ENCODE results near the gene TMEM225B. TPM values are rescaled to one million over a fixed set of nuclear protein-coding genes. Genes with fewer than 3 reads are reported as not detected.

TMEM225B gene
- total RNA-seq, 1 experiment from 2014 or later: 3.1 TPM

DNA sequence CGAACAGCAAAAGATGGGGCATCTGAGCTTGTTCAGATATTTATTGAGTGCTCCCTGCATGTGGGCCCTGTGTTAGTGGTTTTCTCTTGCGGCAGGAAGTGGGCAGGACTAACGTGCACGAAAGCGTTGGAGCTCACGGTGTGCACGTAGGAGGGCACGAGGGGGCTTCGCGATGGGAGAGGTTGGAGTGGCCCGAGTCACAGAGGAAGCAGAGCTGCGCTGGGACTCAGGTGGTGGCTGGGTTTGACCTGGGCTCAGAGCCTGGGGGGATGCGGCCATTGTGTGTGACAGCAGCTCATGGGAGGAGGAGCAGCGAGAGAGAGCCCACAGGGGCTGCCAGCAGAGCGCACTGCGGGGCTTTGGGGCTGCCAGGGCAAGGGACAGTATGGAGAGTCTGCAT, 26.4 kb downstream of the TMEM225B start:
- Histone ChIP-seq H3K4me1 (ENCODE audit: control insufficient read depth in 1 of 2, insufficient read depth in 2 of 2, low read length in 2 of 2) (no peaks in the 10 kb centered on the region), H3K9me2 (ENCODE audit: insufficient read depth) (no peaks in the 10 kb centered on the region), H3K27me3 (ENCODE audit: insufficient read depth, low read length) (no peaks in the 10 kb centered on the region), H3K27ac (ENCODE audit: low read depth, low read length) (no peak overlapping the region), H3K4me2 (ENCODE audit: low read length) (no peak overlapping the region), H3K9ac (ENCODE audit: low read length) (no peak overlapping the region), H2AFZ (ENCODE audit: low read depth, low read length, poor library complexity, severe bottlenecking) (no peak overlapping the region), H3K36me3 (ENCODE audit: control insufficient read depth in 1 of 2, insufficient read depth in 2 of 2, low read length in 2 of 2) (peaks cover 55 to 60% of the 10 kb centered on the region in 2 experiments; a peak in 3 of 4 replicates), H3K79me2 (ENCODE audit: insufficient read depth, low read length) (peaks cover 31% of the 10 kb centered on the region), H4K20me1 (ENCODE audit: insufficient read depth) (no peaks in the 10 kb centered on the region), H3K4me3 (replicated peaks in 1 of 2; ENCODE audit: low read depth in 1 of 2, low read length in 2 of 2) (no peak overlapping the region), H3K9me3 (ENCODE audit: control insufficient read depth in 1 of 2, insufficient read depth in 1 of 2, low read depth in 1 of 2, low read length in 2 of 2) (no peaks in the 10 kb centered on the region)
- ChIA-PET POLR2A (no interaction called here), RAD21 (ENCODE audit: low non-redundant PET in 1 of 2, low total read pairs in 2 of 2, uncharacterized antibody in 2 of 2, unreplicated experiment in 2 of 2) (no interaction called here), CTCF (no interaction called here)
- BruUV-seq (replicated peaks): no TSS peak
- DNase-seq (ENCODE audit: low read depth, low spot score) (no peak), ATAC-seq (no peak)
- intact Hi-C loops (cut with micrococcal nuclease): no loop called here
- TF ChIP-seq CEBPB (IDR thresholded peaks at IDR 0.05; ENCODE audit: low read depth) (no peak), YY1 (IDR thresholded peaks at IDR 0.05; ENCODE audit: extremely low read depth, insufficient replicate concordance, low read depth, low read length) (no peak), EZH2 (IDR thresholded peaks at IDR 0.05) (no peak), EZH2phosphoT487 (IDR thresholded peaks at IDR 0.05; ENCODE audit: borderline replicate concordance) (no peak), CBX3 (IDR thresholded peaks at IDR 0.05; ENCODE audit: low read depth) (no peak), SIN3A (IDR thresholded peaks at IDR 0.05; ENCODE audit: low read depth) (no peak), ELF1 (IDR thresholded peaks at IDR 0.05; ENCODE audit: borderline replicate concordance, low read depth) (no peak), FOSL1 (IDR thresholded peaks at IDR 0.05; ENCODE audit: low read depth) (no peak), JUND (IDR thresholded peaks at IDR 0.05) (no peak), TCF7L2 (IDR thresholded peaks at IDR 0.05; ENCODE audit: borderline replicate concordance, extremely low read depth, insufficient read depth, insufficient read length) (no peak), POLR2A (IDR thresholded peaks at IDR 0.05; ENCODE audit: borderline replicate concordance, extremely low read depth, insufficient read depth, insufficient read length) (no peak), RAD21 (IDR thresholded peaks at IDR 0.05; ENCODE audit: low read depth) (no peak), EGR1 (IDR thresholded peaks at IDR 0.05; ENCODE audit: low read depth) (no peak), POLR2AphosphoS5 (IDR thresholded peaks at IDR 0.05; ENCODE audit: low read depth, low read length) (no peak), SP1 (IDR thresholded peaks at IDR 0.05; ENCODE audit: low read depth) (no peak)
- TF ChIP-seq, protein P1, sequence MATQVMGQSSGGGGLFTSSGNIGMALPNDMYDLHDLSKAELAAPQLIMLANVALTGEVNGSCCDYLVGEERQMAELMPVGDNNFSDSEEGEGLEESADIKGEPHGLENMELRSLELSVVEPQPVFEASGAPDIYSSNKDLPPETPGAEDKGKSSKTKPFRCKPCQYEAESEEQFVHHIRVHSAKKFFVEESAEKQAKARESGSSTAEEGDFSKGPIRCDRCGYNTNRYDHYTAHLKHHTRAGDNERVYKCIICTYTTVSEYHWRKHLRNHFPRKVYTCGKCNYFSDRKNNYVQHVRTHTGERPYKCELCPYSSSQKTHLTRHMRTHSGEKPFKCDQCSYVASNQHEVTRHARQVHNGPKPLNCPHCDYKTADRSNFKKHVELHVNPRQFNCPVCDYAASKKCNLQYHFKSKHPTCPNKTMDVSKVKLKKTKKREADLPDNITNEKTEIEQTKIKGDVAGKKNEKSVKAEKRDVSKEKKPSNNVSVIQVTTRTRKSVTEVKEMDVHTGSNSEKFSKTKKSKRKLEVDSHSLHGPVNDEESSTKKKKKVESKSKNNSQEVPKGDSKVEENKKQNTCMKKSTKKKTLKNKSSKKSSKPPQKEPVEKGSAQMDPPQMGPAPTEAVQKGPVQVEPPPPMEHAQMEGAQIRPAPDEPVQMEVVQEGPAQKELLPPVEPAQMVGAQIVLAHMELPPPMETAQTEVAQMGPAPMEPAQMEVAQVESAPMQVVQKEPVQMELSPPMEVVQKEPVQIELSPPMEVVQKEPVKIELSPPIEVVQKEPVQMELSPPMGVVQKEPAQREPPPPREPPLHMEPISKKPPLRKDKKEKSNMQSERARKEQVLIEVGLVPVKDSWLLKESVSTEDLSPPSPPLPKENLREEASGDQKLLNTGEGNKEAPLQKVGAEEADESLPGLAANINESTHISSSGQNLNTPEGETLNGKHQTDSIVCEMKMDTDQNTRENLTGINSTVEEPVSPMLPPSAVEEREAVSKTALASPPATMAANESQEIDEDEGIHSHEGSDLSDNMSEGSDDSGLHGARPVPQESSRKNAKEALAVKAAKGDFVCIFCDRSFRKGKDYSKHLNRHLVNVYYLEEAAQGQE (IDR thresholded peaks at IDR 0.05; ENCODE audit: low read depth): no peak
- TF ChIP-seq, protein P2, sequence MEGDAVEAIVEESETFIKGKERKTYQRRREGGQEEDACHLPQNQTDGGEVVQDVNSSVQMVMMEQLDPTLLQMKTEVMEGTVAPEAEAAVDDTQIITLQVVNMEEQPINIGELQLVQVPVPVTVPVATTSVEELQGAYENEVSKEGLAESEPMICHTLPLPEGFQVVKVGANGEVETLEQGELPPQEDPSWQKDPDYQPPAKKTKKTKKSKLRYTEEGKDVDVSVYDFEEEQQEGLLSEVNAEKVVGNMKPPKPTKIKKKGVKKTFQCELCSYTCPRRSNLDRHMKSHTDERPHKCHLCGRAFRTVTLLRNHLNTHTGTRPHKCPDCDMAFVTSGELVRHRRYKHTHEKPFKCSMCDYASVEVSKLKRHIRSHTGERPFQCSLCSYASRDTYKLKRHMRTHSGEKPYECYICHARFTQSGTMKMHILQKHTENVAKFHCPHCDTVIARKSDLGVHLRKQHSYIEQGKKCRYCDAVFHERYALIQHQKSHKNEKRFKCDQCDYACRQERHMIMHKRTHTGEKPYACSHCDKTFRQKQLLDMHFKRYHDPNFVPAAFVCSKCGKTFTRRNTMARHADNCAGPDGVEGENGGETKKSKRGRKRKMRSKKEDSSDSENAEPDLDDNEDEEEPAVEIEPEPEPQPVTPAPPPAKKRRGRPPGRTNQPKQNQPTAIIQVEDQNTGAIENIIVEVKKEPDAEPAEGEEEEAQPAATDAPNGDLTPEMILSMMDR (IDR thresholded peaks at IDR 0.05 in 2 of 3, conservative IDR thresholded peaks at IDR 0.05 in 1 of 3; ENCODE audit: borderline replicate concordance in 1 of 3, insufficient read depth in 1 of 3, low read depth in 2 of 3, low read length in 2 of 3): no peak
- TF ChIP-seq, protein P3, sequence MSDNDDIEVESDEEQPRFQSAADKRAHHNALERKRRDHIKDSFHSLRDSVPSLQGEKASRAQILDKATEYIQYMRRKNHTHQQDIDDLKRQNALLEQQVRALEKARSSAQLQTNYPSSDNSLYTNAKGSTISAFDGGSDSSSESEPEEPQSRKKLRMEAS (IDR thresholded peaks at IDR 0.05): no peak
- TF ChIP-seq, protein P4, sequence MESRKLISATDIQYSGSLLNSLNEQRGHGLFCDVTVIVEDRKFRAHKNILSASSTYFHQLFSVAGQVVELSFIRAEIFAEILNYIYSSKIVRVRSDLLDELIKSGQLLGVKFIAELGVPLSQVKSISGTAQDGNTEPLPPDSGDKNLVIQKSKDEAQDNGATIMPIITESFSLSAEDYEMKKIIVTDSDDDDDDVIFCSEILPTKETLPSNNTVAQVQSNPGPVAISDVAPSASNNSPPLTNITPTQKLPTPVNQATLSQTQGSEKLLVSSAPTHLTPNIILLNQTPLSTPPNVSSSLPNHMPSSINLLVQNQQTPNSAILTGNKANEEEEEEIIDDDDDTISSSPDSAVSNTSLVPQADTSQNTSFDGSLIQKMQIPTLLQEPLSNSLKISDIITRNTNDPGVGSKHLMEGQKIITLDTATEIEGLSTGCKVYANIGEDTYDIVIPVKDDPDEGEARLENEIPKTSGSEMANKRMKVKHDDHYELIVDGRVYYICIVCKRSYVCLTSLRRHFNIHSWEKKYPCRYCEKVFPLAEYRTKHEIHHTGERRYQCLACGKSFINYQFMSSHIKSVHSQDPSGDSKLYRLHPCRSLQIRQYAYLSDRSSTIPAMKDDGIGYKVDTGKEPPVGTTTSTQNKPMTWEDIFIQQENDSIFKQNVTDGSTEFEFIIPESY (IDR thresholded peaks at IDR 0.05; ENCODE audit: extremely low read depth, insufficient replicate concordance, low read length): no peak
